Common myeloid progenitor, CD34-positive (primary cell): Measurements from ENCODE around the gene RNF111.

Experiments
- CTCF ChIA-PET: fragments of 350-600 bp; sonication (Branson Sonifier 250); formaldehyde crosslinking; loops from one replicate; lab custom pipeline; 2021; ENCODE audit warnings: antibody characterized with exemption; lab: Charles Lee
- POLR2A ChIA-PET: fragments of 350-600 bp; sonication (Branson Sonifier 250); formaldehyde crosslinking; loops from one replicate; lab custom pipeline; 2021; ENCODE audit warnings: antibody characterized with exemption; lab: Charles Lee
- DNase-seq, 3 donors: peaks; one replicate each; pipeline versions ENCODE4 v3.0.0 to v3.0.0-alpha.2; 2013
- H3K27ac ChIP-seq, 2 experiments: 1 replicate in 1 of 2; 2 replicates in 1 of 2; pipeline ENCODE4 v1.7.0; 2013; ENCODE audit warnings: inconsistent platforms in 2 of 2, low read length in 2 of 2, mild to moderate bottlenecking in 2 of 2, low read depth in 1 of 2, moderate library complexity in 1 of 2; ENCODE audit not compliant: severe bottlenecking in 2 of 2, insufficient read depth in 1 of 2, poor library complexity in 1 of 2
- H3K27me3 ChIP-seq, 5 experiments: replicated peaks in 2 of 5; 1 replicate in 3 of 5; 2 replicates in 2 of 5; pipeline versions ENCODE4 v1.6.1 to v1.7.0; 2013; ENCODE audit warnings: low read length in 4 of 5, mild to moderate bottlenecking in 2 of 5, moderate library complexity in 2 of 5, inconsistent platforms in 1 of 5; ENCODE audit not compliant: insufficient read depth in 5 of 5, control insufficient read depth in 4 of 5
- H3K36me3 ChIP-seq, 4 experiments: 1 replicate in 2 of 4; 2 replicates in 2 of 4; pipeline versions ENCODE4 v1.6.1 to v1.7.0; 2013; ENCODE audit warnings: low read length in 3 of 4, control low read depth in 1 of 4, mild to moderate bottlenecking in 1 of 4; ENCODE audit not compliant: control insufficient read depth in 4 of 4, insufficient read depth in 4 of 4
- H3K4me1 ChIP-seq, 4 experiments: 1 replicate in 3 of 4; 2 replicates in 1 of 4; pipeline versions ENCODE4 v1.6.1 to v1.7.1; 2013; ENCODE audit warnings: low read length in 3 of 4, mild to moderate bottlenecking in 3 of 4, control low read depth in 1 of 4, inconsistent platforms in 1 of 4, moderate library complexity in 1 of 4; ENCODE audit not compliant: control insufficient read depth in 4 of 4, insufficient read depth in 4 of 4; ENCODE audit errors: control extremely low read depth in 1 of 4
- H3K4me3 ChIP-seq, 7 experiments: 1 replicate in 4 of 7; 2 replicates in 3 of 7; pipeline versions ENCODE4 v1.5.1 to v1.7.0; 2013; ENCODE audit warnings: mild to moderate bottlenecking in 7 of 7, low read length in 6 of 7, moderate library complexity in 6 of 7, inconsistent platforms in 2 of 7, low read depth in 2 of 7, control low read depth in 1 of 7; ENCODE audit not compliant: insufficient read depth in 4 of 7, control insufficient read depth in 1 of 7; ENCODE audit errors: extremely low read depth in 1 of 7
- H3K9me3 ChIP-seq, 5 experiments: 1 replicate in 4 of 5; 2 replicates in 1 of 5; pipeline versions ENCODE4 v1.6.1 to v1.7.1; 2013; ENCODE audit warnings: low read length in 4 of 5, mild to moderate bottlenecking in 2 of 5, inconsistent platforms in 1 of 5, low read depth in 1 of 5, moderate library complexity in 1 of 5; ENCODE audit not compliant: control insufficient read depth in 4 of 5, insufficient read depth in 2 of 5; ENCODE audit errors: control extremely low read depth in 1 of 5
- WGBS: methylation state at CpG from one replicate; pipeline ENCODE4 v1.1.5; 2013; ENCODE audit not compliant: insufficient coverage; 5-methylcytosine and 5-hydroxymethylcytosine counted together

Gene RNF111

DNA sequence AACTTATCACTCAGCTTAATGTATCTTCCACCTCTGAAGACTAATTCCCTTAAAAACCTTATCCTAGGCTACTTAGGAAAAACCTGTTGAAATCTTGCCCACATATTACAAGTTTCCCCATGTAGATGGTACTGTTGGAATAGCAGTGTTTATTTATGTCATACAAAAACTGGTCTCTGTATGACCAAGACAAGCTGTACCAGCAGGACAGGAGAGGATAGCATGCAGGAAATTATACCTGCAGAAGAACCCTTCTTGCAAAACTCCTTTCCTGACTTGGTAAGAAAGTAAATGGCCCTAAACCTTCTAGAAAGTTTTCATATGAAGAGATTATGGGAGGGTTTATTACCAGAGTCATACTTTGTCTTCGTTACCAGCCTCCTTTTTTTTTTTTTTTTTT lies 25.3 kb upstream of the RNF111 start:
- H3K4me1 ChIP-seq, result peaks cover 0 to 3% (median 1%) of the 10 kb centered on the region in 4 experiments

DNA sequence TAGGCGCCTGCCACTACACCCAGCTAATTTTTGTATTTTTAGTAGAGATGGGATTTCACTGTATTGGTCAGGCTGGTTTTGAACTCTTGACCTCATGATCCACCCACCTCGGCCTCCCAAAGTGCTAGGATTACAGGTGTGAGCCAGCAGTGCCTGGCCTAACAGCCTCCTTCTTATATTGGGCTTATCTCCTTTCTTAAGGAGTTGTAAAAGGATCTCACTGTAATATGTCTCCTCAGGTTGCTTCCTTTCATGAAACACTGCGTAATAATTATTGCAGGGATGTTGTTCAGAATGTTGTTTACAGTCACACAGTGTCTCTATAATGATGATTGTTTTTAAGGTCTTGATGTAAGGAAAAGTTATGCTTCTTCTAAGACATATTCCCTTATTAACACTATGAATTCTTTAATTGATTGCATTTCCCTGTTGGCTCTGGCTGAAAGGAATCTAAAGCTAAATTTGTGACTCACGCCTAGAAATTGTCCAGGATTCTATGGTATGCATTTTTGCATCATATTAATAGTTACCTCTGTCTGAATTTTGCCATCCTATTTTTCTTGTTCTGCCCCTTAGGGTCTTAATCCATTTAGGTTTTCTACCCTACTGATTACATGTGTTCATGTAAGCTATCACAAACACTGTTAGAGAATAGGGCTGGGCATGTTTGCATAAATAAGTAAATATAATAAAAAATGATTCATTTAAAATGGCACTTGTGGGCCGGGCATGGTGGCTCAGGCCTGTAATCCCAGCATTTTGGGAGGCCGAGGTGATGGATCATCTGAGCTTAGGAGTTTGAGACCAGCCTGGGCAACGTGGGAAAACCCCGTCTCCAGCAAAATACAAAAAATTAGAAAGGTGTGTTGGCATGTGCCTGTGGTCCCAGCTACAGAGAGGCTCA lies 24.5 kb upstream of the RNF111 start:
- POLR2A ChIA-PET, result no interaction called here

More for the DNA sequence above, 25.3 kb upstream of the RNF111 start:
- Histone ChIP-seq H3K4me3 (no peak overlapping the region), H3K9me3 (no peaks in the 10 kb centered on the region), H3K27ac (no peak overlapping the region), H3K36me3 (no peaks in the 10 kb centered on the region), H3K27me3 (no peaks in the 10 kb centered on the region)
- ChIA-PET POLR2A (no interaction called here), CTCF (no interaction called here)
- no CpG with 5 or more reads among the region's 1 CpG for WGBS
- DNase-seq, result no peak

DNA sequence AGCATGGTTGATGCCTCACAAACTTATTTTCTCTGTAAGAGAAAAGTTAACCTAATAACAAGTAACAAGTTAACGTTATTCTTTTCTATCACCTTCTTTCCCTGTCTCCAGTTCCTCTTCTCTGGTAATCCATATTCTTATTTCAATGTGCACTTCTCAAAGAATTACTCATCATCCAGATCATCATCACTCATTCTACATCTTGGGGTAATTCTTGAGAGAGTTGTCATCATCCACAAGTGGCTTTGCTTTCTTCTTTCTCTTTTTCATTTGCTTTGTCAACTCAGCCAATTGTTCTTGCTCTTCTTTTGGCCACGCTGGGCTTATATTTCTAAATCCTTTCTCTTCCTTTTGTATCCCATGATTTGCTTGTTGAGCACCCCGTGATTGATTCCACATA lies 20.8 kb upstream of the RNF111 start:
- 96% methylated on average over 3 of the region's 3 CpGs for WGBS
- no peaks in the 10 kb centered on the region for H3K36me3 ChIP-seq
- no peaks in the 10 kb centered on the region for H3K4me1 ChIP-seq
- H3K27ac ChIP-seq, result no peak overlapping the region
- no peaks in the 10 kb centered on the region for H3K27me3 ChIP-seq
- CTCF ChIA-PET, result interaction anchor here (1.6 kb wide), 1 partner anchor 10 kb away, joined by 3 read pairs; no protein-coding TSS in a partner anchor
- no peak overlapping the region for H3K4me3 ChIP-seq
- POLR2A ChIA-PET, result no interaction called here
- DNase-seq, result no peak
- H3K9me3 ChIP-seq, result no peaks in the 10 kb centered on the region

More for the DNA sequence above, 24.5 kb upstream of the RNF111 start:
- 100% methylated on average over 5 of the region's 8 CpGs for WGBS
- H3K9me3 ChIP-seq, result no peaks in the 10 kb centered on the region
- H3K27me3 ChIP-seq, result no peaks in the 10 kb centered on the region
- DNase-seq, result no peak
- H3K4me1 ChIP-seq, result no peaks in the 10 kb centered on the region
- no peak overlapping the region for H3K4me3 ChIP-seq
- H3K36me3 ChIP-seq, result no peaks in the 10 kb centered on the region
- CTCF ChIA-PET, result interaction anchor here (1.1 to 3.0 kb wide), 4 partner anchors 10 to 31 kb away, joined by 3 to 9 read pairs (median 3); no protein-coding TSS in a partner anchor
- no peak overlapping the region for H3K27ac ChIP-seq

DNA sequence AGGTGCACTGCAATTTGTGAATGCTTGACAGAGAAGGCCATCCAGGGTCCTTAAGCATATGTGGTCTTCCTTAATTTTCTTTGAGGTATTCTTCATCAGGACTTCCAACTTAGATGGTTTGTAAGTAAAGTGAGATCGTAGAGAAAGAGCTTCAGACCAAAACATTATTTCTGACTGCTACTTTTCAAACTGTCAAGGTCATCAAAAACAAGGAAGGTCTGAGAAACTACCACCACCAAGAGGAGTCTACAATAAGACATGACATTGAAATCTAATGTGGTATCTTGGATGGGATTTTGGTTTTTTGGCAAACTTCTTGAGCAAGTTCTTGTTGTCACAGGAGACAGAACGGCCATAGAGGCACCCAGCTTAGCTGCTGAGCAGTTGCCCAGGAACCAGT lies 20.0 kb upstream of the RNF111 start:
- H3K9me3 ChIP-seq, result no peaks in the 10 kb centered on the region
- H3K4me3 ChIP-seq, result no peak overlapping the region
- no peaks in the 10 kb centered on the region for H3K4me1 ChIP-seq
- no CpG with 5 or more reads among the region's 2 CpGs for WGBS
- ChIA-PET POLR2A (no interaction called here), CTCF (interaction anchor here (0.6 to 1.6 kb wide), 3 partner anchors 8 to 37 kb away, joined by 3 read pairs; no protein-coding TSS in a partner anchor)
- no peaks in the 10 kb centered on the region for H3K27me3 ChIP-seq
- H3K36me3 ChIP-seq, result no peaks in the 10 kb centered on the region
- no peak overlapping the region for H3K27ac ChIP-seq
- no peak for DNase-seq

DNA sequence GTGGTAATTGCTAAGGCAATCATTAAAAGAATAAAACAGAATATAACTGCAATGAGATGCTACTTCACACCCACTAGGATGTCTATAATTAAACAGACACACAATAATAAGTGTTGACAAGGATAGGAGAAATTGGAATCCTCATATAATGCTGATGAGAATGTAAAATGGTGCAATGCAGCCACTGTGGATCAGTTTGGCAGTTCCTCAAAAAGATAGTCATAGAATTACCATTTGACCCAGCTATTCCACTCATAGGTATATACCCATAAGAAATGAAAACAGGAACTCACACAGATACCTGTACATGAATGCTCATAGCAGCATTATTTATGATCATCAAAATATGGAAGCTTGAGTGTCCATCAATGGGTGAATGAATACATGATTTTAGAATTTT lies 9.6 kb upstream of the RNF111 start:
- H3K4me3 ChIP-seq, result no peak overlapping the region
- H3K36me3 ChIP-seq, result no peaks in the 10 kb centered on the region
- peak in 1 of 3 donors; percentile 28 for DNase-seq
- no peak overlapping the region for H3K27ac ChIP-seq
- H3K9me3 ChIP-seq, result no peaks in the 10 kb centered on the region
- H3K4me1 ChIP-seq, result peaks cover 9 to 25% (median 18%) of the 10 kb centered on the region in 4 experiments
- peaks cover 0 to 5% (median 2%) of the 10 kb centered on the region in 5 experiments for H3K27me3 ChIP-seq
- POLR2A ChIA-PET, result no interaction called here
- CTCF ChIA-PET, result interaction anchor here (0.7 kb wide), 1 partner anchor 147 kb away, joined by 3 read pairs; no protein-coding TSS in a partner anchor

DNA sequence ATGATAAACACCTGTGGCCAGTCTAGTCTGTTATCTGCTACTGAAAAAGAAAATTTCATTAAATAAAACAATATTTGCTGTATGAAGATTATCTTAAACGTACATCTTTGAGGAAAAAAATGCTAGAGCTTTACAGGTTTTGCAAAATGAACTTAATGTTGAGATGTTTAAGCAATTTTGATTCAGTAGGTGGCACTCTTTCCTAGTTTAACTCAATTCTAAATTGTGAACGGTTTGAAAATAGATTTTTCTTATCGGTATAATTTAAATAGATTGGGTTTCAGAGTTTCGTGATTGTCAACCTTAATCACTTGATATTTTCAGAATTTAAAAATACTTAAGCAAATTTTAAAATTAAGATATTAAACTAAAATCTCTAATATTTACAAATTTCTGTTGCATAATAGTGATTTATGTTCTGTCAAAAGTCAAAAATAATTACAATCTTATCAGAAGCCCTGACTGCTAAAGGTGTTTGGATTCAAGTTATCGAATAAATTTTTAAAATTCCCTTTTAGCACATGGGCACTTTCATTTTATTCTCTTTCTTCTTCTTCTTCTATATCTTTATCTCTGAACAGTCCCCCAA lies 7.0 kb upstream of the RNF111 start:
- no CpG with 5 or more reads among the region's 5 CpGs for whole genome bisulfite sequencing
- Histone ChIP-seq H3K4me3 (peak overlapping the region in 1 of 7 experiments; percentile 5), H3K27ac (no peak overlapping the region), H3K9me3 (no peaks in the 10 kb centered on the region), H3K4me1 (peaks cover 9 to 22% (median 13%) of the 10 kb centered on the region in 4 experiments), H3K27me3 (no peaks in the 10 kb centered on the region), H3K36me3 (no peaks in the 10 kb centered on the region)
- ChIA-PET CTCF (interaction anchor here (0.6 to 2.3 kb wide), 12 partner anchors 11 to 512 kb away, joined by 3 to 8 read pairs (median 3); no protein-coding TSS in a partner anchor), POLR2A (no interaction called here)
- DNase-seq, result peak; percentile 56 to 80 (median 74)
